Mesothelial cell of epicardium (in vitro differentiated cells): ENCODE results near the gene ARHGEF26. TPM values are rescaled to one million over a fixed set of nuclear protein-coding genes. Genes with fewer than 3 reads are reported as not detected.

Experiments used
- DNase-seq, 2 experiments: peaks; one replicate each; pipeline ENCODE4 v3.0.0; 2021; ENCODE audit warnings: low spot score in 2 of 2; ENCODE audit not compliant: unreplicated experiment in 2 of 2
- H3K27ac Mint-ChIP-seq: 2 replicates; pipeline ENCODE4 v1.8.0; 2021; ENCODE audit warnings: mixed read lengths
- H3K27me3 Mint-ChIP-seq: 2 replicates; pipeline ENCODE4 v1.8.0; 2021; ENCODE audit warnings: low read depth, mixed read lengths
- H3K36me3 Mint-ChIP-seq: 2 replicates; pipeline ENCODE4 v1.8.0; 2021; ENCODE audit warnings: mixed read lengths
- H3K4me1 Mint-ChIP-seq: 2 replicates; pipeline ENCODE4 v1.8.0; 2021; ENCODE audit warnings: mixed read lengths
- H3K4me3 Mint-ChIP-seq: 2 replicates; pipeline ENCODE4 v1.8.0; 2021; ENCODE audit warnings: mild to moderate bottlenecking, moderate library complexity, mixed read lengths
- H3K9me3 Mint-ChIP-seq: 2 replicates; pipeline ENCODE4 v1.8.0; 2021; ENCODE audit warnings: mixed read lengths
- total RNA-seq: library from RNA; stranded (reverse); gene quantifications from 3 replicates; pipeline ENCODE4 v1.2.1, GENCODE V29; 2021
- TF ChIP-seq, protein P1 (sequence below): fragments of 200-600 bp; sonication (generic); IDR thresholded peaks from one replicate; pipeline ENCODE4 v1.5.0; 2021; ENCODE audit warnings: antibody characterized with exemption; ENCODE audit not compliant: unreplicated experiment

The ARHGEF26 gene
- total RNA-seq, 1 donor from 2014 or later = 6.6 TPM

DNA sequence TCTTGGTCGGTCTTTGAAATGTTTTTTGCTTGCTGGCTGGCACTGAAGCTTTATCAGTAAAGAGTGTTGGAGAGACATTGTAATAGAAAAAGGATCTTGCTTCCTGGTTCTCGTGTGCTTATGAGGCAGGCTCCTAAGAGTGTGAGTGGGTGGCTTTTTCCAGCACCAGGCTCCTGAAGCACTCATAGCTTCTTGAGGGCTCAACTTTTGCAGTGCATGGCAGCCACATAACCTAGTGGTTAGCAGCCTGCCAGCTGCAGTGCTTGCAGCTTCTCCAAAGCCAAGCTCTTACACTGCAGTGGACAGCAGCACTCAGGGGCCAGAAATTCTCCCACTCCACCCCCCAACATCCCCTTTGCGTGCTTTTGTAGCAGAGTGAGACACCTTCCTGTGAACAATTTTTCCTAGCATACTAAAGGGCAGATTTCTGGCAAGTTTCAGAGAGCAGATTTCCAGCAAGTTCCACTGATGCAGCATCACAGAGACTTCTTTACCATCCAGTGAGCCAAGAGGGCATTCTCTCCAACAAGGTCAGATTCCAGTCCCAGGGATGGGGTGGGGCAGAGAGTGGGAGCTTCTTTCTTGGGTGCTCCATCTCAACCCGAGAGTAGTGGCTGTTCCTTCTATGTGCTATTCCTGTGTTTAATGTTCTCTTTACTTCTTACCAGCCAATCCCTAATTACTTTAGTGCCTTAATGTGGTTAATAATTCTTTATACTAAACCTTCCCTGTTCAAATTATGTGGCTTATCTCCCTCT is 15.8 kb upstream of the ARHGEF26 start:
- Mint-ChIP-seq H3K27ac (no peak overlapping the region), H3K4me3 (no peak overlapping the region), H3K4me1 (no peaks in the 10 kb centered on the region), H3K9me3 (no peaks in the 10 kb centered on the region), H3K27me3 (no peaks in the 10 kb centered on the region), H3K36me3 (no peaks in the 10 kb centered on the region)
- DNase-seq = no peak
- TF ChIP-seq, protein P1, sequence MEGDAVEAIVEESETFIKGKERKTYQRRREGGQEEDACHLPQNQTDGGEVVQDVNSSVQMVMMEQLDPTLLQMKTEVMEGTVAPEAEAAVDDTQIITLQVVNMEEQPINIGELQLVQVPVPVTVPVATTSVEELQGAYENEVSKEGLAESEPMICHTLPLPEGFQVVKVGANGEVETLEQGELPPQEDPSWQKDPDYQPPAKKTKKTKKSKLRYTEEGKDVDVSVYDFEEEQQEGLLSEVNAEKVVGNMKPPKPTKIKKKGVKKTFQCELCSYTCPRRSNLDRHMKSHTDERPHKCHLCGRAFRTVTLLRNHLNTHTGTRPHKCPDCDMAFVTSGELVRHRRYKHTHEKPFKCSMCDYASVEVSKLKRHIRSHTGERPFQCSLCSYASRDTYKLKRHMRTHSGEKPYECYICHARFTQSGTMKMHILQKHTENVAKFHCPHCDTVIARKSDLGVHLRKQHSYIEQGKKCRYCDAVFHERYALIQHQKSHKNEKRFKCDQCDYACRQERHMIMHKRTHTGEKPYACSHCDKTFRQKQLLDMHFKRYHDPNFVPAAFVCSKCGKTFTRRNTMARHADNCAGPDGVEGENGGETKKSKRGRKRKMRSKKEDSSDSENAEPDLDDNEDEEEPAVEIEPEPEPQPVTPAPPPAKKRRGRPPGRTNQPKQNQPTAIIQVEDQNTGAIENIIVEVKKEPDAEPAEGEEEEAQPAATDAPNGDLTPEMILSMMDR = no peak

- Mint-ChIP-seq H3K9me3 (no peaks in the 10 kb centered on the region), H3K4me1 (peaks cover 13% of the 10 kb centered on the region), H3K4me3 (no peak overlapping the region), H3K36me3 (no peaks in the 10 kb centered on the region), H3K27ac (no peak overlapping the region), H3K27me3 (no peaks in the 10 kb centered on the region)
- DNase-seq = no peak
- TF ChIP-seq, protein P1 = no peak
Measured at GRCh38 chr3:154111365-154111935, 9.7 kb upstream of the ARHGEF26 start.

DNA sequence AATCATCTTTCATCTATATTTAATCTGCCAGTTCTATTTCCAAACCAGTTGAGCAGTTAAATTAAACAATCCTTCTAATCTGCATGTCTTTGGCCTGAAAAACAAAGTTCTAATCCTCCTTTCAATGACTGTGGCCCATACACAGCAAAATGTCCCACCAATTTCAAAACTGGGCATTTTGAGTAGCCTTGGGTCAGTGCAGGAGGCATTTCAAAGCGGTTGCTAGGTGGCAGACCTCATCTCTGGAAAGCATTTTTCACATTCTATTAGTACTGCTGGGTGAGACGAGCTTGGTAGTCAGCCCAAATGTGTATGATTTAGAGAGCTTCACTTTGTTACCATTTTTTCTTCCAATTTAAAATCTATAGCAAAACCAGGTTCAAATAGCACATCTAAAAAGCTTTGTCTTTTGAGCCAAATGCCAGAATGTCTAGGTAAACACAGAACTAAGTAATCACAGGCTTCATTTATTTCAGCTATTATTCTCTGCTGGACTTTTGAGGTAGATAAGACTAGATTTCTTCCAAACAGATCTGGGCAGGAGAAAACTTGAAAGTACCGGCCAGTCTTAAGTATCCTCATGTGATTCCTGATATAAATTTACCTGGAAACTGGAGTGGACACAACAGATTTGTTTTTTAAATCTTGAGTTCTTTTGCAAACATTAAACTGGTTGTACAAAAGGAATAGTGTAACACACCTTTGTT is 8.9 kb upstream of the ARHGEF26 start:
- TF ChIP-seq, protein P1 = no peak
- no peaks in the 10 kb centered on the region for H3K9me3 Mint-ChIP-seq
- H3K27me3 Mint-ChIP-seq = no peaks in the 10 kb centered on the region
- no peak for DNase-seq
- H3K4me1 Mint-ChIP-seq = peaks cover 13% of the 10 kb centered on the region
- H3K27ac Mint-ChIP-seq = no peak overlapping the region
- no peak overlapping the region for H3K4me3 Mint-ChIP-seq
- no peaks in the 10 kb centered on the region for H3K36me3 Mint-ChIP-seq

- Mint-ChIP-seq H3K27ac (no peak overlapping the region), H3K36me3 (no peaks in the 10 kb centered on the region), H3K27me3 (no peaks in the 10 kb centered on the region), H3K4me3 (no peak overlapping the region), H3K9me3 (no peaks in the 10 kb centered on the region), H3K4me1 (peaks cover 13% of the 10 kb centered on the region)
- no peak for DNase-seq
- TF ChIP-seq, protein P1 = no peak
Measured at GRCh38 chr3:154113609-154114008, 7.6 kb upstream of the ARHGEF26 start.

GRCh38 chr3:154115332-154115731 is 5.9 kb upstream of the ARHGEF26 start:
- no peak for DNase-seq
- no peaks in the 10 kb centered on the region for H3K36me3 Mint-ChIP-seq
- no peak overlapping the region for H3K4me3 Mint-ChIP-seq
- TF ChIP-seq, protein P1 = no peak
- peaks cover 6% of the 10 kb centered on the region for H3K27me3 Mint-ChIP-seq
- H3K9me3 Mint-ChIP-seq = no peaks in the 10 kb centered on the region
- no peak overlapping the region for H3K27ac Mint-ChIP-seq
- peaks cover 14% of the 10 kb centered on the region for H3K4me1 Mint-ChIP-seq
